ENCODE measurements around the gene DHX29. TPM values are rescaled to one million over a fixed set of nuclear protein-coding genes. Genes with fewer than 3 reads are reported as not detected.

DHX29 gene
- total RNA-seq, 1 experiment from 2014 or later, result 24.3 TPM

GRCh38 chr5:55241746-55242145, 65.7 kb downstream of the DHX29 start:
- no peaks in the 10 kb centered on the region for H3K9me2 ChIP-seq (ENCODE audit: insufficient read depth)
- no peaks in the 10 kb centered on the region for H3K79me2 ChIP-seq (ENCODE audit: insufficient read depth, low read length)
- H2AFZ ChIP-seq (ENCODE audit: low read depth, low read length, poor library complexity, severe bottlenecking), result no peak overlapping the region
- H3K36me3 ChIP-seq (ENCODE audit: control insufficient read depth in 1 of 2, insufficient read depth in 2 of 2, low read length in 2 of 2), result no peaks in the 10 kb centered on the region
- no peak overlapping the region for H3K4me3 ChIP-seq (replicated peaks in 1 of 2; ENCODE audit: low read depth in 1 of 2, low read length in 2 of 2)
- no peaks in the 10 kb centered on the region for H4K20me1 ChIP-seq (ENCODE audit: insufficient read depth)
- intact Hi-C loops (cut with micrococcal nuclease), result no loop called here
- POLR2A ChIA-PET, result no interaction called here
- H3K27me3 ChIP-seq (ENCODE audit: insufficient read depth, low read length), result no peaks in the 10 kb centered on the region
- CTCF ChIA-PET, result no interaction called here
- no TSS peak for BruUV-seq (replicated peaks)
- ATAC-seq (no peak), DNase-seq (ENCODE audit: low read depth, low spot score) (no peak)
- TF ChIP-seq RAD21 (IDR thresholded peaks at IDR 0.05; ENCODE audit: low read depth) (no peak), ZNF274 (IDR thresholded peaks at IDR 0.05; ENCODE audit: low read depth, low read length) (no peak), TCF7L2 (IDR thresholded peaks at IDR 0.05; ENCODE audit: borderline replicate concordance, extremely low read depth, insufficient read depth, insufficient read length) (no peak), SP1 (IDR thresholded peaks at IDR 0.05; ENCODE audit: low read depth) (no peak), CBX3 (IDR thresholded peaks at IDR 0.05; ENCODE audit: low read depth) (no peak), POLR2A (IDR thresholded peaks at IDR 0.05; ENCODE audit: borderline replicate concordance, extremely low read depth, insufficient read depth, insufficient read length) (no peak), JUND (IDR thresholded peaks at IDR 0.05) (no peak), SIN3A (IDR thresholded peaks at IDR 0.05; ENCODE audit: low read depth) (no peak), YY1 (IDR thresholded peaks at IDR 0.05; ENCODE audit: extremely low read depth, insufficient replicate concordance, low read depth, low read length) (no peak), EGR1 (IDR thresholded peaks at IDR 0.05; ENCODE audit: low read depth) (no peak), EZH2phosphoT487 (IDR thresholded peaks at IDR 0.05; ENCODE audit: borderline replicate concordance) (no peak), CEBPB (IDR thresholded peaks at IDR 0.05; ENCODE audit: low read depth) (no peak)
- TF ChIP-seq, protein P1, sequence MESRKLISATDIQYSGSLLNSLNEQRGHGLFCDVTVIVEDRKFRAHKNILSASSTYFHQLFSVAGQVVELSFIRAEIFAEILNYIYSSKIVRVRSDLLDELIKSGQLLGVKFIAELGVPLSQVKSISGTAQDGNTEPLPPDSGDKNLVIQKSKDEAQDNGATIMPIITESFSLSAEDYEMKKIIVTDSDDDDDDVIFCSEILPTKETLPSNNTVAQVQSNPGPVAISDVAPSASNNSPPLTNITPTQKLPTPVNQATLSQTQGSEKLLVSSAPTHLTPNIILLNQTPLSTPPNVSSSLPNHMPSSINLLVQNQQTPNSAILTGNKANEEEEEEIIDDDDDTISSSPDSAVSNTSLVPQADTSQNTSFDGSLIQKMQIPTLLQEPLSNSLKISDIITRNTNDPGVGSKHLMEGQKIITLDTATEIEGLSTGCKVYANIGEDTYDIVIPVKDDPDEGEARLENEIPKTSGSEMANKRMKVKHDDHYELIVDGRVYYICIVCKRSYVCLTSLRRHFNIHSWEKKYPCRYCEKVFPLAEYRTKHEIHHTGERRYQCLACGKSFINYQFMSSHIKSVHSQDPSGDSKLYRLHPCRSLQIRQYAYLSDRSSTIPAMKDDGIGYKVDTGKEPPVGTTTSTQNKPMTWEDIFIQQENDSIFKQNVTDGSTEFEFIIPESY (IDR thresholded peaks at IDR 0.05; ENCODE audit: extremely low read depth, insufficient replicate concordance, low read length), result no peak
- H3K9ac ChIP-seq (ENCODE audit: low read length), result no peak overlapping the region
- no peak overlapping the region for H3K27ac ChIP-seq (ENCODE audit: low read depth, low read length)
- no peaks in the 10 kb centered on the region for H3K9me3 ChIP-seq (ENCODE audit: control insufficient read depth in 1 of 2, insufficient read depth in 1 of 2, low read depth in 1 of 2, low read length in 2 of 2)
- H3K4me1 ChIP-seq (ENCODE audit: control insufficient read depth in 1 of 2, insufficient read depth in 2 of 2, low read length in 2 of 2), result 0 out of 4 replicates have a peak, but pooled peaks cover 0 to 3% of the 10 kb centered on the region in 2 experiments
- RAD21 ChIA-PET (ENCODE audit: low non-redundant PET in 1 of 2, low total read pairs in 2 of 2, uncharacterized antibody in 2 of 2, unreplicated experiment in 2 of 2), result no interaction called here
- H3K4me2 ChIP-seq (ENCODE audit: low read length), result no peak overlapping the region

Measured in HCT116 (cell line).